Ectodermal cell (in vitro differentiated cells): ENCODE data around the gene VIM.

Experiments used
- H3K27ac ChIP-seq: 2 replicates; pipeline ENCODE4 v1.7.0; 2013; ENCODE audit warnings: mild to moderate bottlenecking, low read depth, low read length; ENCODE audit not compliant: insufficient read depth, poor library complexity, severe bottlenecking
- H3K27me3 ChIP-seq: 2 replicates; pipeline ENCODE4 v1.7.0; 2013; ENCODE audit warnings: mild to moderate bottlenecking, low read length; ENCODE audit not compliant: insufficient read depth, control insufficient read depth, poor library complexity, severe bottlenecking
- H3K36me3 ChIP-seq: one replicate; pipeline ENCODE4 v1.7.0; 2013; ENCODE audit warnings: low read length; ENCODE audit not compliant: control insufficient read depth, insufficient read depth
- H3K4me1 ChIP-seq: one replicate; pipeline ENCODE4 v1.7.0; 2013; ENCODE audit warnings: low read length; ENCODE audit not compliant: control insufficient read depth, insufficient read depth
- H3K4me3 ChIP-seq: 2 replicates; pipeline ENCODE4 v1.7.0; 2013; ENCODE audit warnings: low read depth, low read length, control low read depth; ENCODE audit not compliant: insufficient read depth
- H3K9me3 ChIP-seq: 2 replicates; pipeline ENCODE4 v1.7.0; 2013; ENCODE audit warnings: mild to moderate bottlenecking, low read length, moderate library complexity; ENCODE audit not compliant: control insufficient read depth
- WGBS, 2 experiments: methylation state at CpG; one replicate each; pipeline ENCODE4 v1.1.7; 2013; ENCODE audit warnings: missing lambda C conversion rate in 2 of 2; 5-methylcytosine and 5-hydroxymethylcytosine counted together

The VIM gene

DNA sequence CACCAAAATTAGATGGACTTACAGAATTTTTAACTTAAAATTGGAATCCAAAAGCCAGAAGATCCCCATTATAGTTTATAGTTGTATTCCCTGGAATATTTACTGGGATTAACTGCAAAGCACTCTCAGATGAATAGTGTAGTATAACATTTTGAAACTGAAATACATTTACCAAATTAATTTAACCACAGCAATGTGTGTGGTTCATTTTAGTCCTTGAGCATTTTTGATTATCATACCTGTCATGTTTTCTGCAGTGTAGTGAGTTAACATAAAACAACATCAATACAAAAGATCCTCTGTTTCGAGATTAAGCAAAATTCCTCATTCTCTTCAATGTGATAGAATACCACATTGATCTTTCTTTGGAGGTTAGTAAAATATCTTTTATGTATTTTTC lies 3.7 kb downstream of the VIM start:
- WGBS, 2 experiments = 100% methylated on average over 1 of the region's 1 CpG; no CpG with 5 or more reads in 1 of the 2 experiments
- H3K9me3 ChIP-seq = no peaks in the 10 kb centered on the region
- H3K27ac ChIP-seq = peak overlapping the region; percentile 76
- H3K4me3 ChIP-seq = peak overlapping the region; percentile 94
- peaks cover 11% of the 10 kb centered on the region for H3K4me1 ChIP-seq
- peaks cover 31% of the 10 kb centered on the region for H3K36me3 ChIP-seq
- H3K27me3 ChIP-seq = no peaks in the 10 kb centered on the region

DNA sequence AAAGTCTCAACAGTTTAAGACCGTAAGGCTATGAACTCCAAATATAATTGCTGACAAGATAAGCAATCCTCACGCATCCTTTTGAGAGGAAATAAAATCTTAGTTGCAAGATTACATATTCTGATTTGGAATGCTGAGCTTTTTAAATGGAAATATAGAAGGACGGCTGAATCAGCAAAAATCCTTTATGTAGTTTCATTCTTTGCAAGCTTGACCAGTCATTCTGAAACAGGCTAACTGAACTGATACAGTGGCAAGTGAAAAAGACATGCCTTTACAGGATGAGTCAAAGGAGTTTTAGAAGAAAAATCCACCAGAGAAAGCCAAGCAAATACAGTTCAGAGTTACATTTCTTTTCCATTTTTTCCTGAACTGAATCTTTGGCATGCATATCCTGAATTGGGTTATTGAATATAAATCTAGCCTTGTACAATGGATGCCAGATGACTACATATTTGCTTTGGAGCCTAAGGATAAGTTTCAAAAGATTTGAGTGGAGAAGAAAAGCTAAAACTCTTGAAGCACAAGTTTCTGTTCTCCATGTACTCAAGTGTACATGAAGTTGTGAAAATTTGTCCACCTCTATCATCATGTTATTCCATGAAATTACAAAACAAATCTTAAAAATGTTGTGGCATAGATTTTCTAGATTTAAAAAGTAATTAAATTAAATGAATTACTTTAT lies 4.4 kb downstream of the VIM start:
- Histone ChIP-seq H3K36me3 (peaks cover 32% of the 10 kb centered on the region), H3K4me3 (peak overlapping the region; percentile 94), H3K27ac (no peak overlapping the region), H3K4me1 (peaks cover 5% of the 10 kb centered on the region), H3K9me3 (no peaks in the 10 kb centered on the region), H3K27me3 (no peaks in the 10 kb centered on the region)
- WGBS, 2 experiments = 93 to 97% methylated on average over 3 of the region's 3 CpGs

DNA sequence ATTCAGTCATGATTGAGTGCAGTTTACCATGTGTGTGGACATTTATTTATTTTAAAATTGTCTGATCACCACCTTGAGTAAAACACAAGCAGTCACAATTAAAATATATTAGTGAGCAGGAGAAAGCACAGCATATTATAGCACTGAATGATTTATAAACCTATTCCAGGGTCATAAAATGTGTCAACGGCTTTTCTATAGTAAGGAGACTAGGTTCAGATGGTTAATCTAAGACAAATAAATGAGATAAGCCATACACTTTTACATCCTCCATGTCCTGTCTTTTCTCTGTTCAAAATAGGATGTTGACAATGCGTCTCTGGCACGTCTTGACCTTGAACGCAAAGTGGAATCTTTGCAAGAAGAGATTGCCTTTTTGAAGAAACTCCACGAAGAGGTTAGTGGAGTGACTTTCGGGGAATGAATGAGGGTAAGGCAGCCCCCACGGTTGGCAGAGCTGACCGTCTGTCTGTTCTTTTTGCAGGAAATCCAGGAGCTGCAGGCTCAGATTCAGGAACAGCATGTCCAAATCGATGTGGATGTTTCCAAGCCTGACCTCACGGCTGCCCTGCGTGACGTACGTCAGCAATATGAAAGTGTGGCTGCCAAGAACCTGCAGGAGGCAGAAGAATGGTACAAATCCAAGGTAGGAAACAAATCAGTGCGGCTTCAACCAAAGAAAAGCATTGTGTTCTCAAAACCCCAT lies 5.4 kb downstream of the VIM start:
- Histone ChIP-seq H3K27me3 (no peaks in the 10 kb centered on the region), H3K4me1 (no peaks in the 10 kb centered on the region), H3K9me3 (no peaks in the 10 kb centered on the region), H3K4me3 (no peak overlapping the region), H3K36me3 (peaks cover 32% of the 10 kb centered on the region), H3K27ac (no peak overlapping the region)
- WGBS, 2 experiments = 96% methylated on average over 13 to 14 of the region's 14 CpGs

GRCh38 chr10:17234431-17234945 lies 6.4 kb downstream of the VIM start:
- Histone ChIP-seq H3K27ac (no peak overlapping the region), H3K9me3 (no peaks in the 10 kb centered on the region), H3K27me3 (no peaks in the 10 kb centered on the region), H3K36me3 (peaks cover 32% of the 10 kb centered on the region), H3K4me1 (no peaks in the 10 kb centered on the region), H3K4me3 (no peak overlapping the region)
- 97% methylated on average over 5 of the region's 5 CpGs for WGBS, 2 experiments

DNA sequence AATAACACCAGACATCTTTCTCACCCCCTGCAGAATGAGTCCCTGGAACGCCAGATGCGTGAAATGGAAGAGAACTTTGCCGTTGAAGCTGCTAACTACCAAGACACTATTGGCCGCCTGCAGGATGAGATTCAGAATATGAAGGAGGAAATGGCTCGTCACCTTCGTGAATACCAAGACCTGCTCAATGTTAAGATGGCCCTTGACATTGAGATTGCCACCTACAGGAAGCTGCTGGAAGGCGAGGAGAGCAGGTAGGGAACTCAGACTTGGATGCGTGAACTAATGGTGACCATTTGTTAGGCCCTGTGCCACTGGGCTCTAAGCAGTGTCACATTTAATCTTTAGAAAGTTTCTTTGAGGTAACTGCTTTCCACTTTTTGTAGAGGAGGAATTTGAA lies 7.1 kb downstream of the VIM start:
- no peaks in the 10 kb centered on the region for H3K9me3 ChIP-seq
- no peaks in the 10 kb centered on the region for H3K27me3 ChIP-seq
- H3K27ac ChIP-seq = no peak overlapping the region
- H3K4me1 ChIP-seq = no peaks in the 10 kb centered on the region
- no peak overlapping the region for H3K4me3 ChIP-seq
- H3K36me3 ChIP-seq = peaks cover 32% of the 10 kb centered on the region
- WGBS, 2 experiments = 92 to 93% methylated on average over 8 of the region's 8 CpGs

GRCh38 chr10:17236468-17237148 lies 8.6 kb downstream of the VIM start:
- Histone ChIP-seq H3K4me3 (no peak overlapping the region), H3K9me3 (no peaks in the 10 kb centered on the region), H3K27ac (no peak overlapping the region), H3K27me3 (no peaks in the 10 kb centered on the region), H3K4me1 (no peaks in the 10 kb centered on the region), H3K36me3 (peaks cover 32% of the 10 kb centered on the region)
- WGBS, 2 experiments = 46 to 71% methylated on average over 1 of the region's 1 CpG

GRCh38 chr10:17237149-17237527 lies 9.1 kb downstream of the VIM start:
- no peaks in the 10 kb centered on the region for H3K9me3 ChIP-seq
- no peaks in the 10 kb centered on the region for H3K27me3 ChIP-seq
- H3K4me3 ChIP-seq = no peak overlapping the region
- 91 to 93% methylated on average over 2 to 3 of the region's 5 CpGs for WGBS, 2 experiments
- no peaks in the 10 kb centered on the region for H3K4me1 ChIP-seq
- peaks cover 32% of the 10 kb centered on the region for H3K36me3 ChIP-seq
- H3K27ac ChIP-seq = no peak overlapping the region

GRCh38 chr10:17237915-17238444 lies 9.9 kb downstream of the VIM start:
- Histone ChIP-seq H3K27ac (no peak overlapping the region), H3K4me1 (no peaks in the 10 kb centered on the region)

GRCh38 chr10:17238445-17239291 lies 10.6 kb downstream of the VIM start:
- no peak overlapping the region for H3K27ac ChIP-seq
- no peak overlapping the region for H3K4me3 ChIP-seq
- no peaks in the 10 kb centered on the region for H3K9me3 ChIP-seq
- peaks cover 27% of the 10 kb centered on the region for H3K36me3 ChIP-seq
- WGBS, 2 experiments = 84 to 87% methylated on average over 12 of the region's 12 CpGs
- no peaks in the 10 kb centered on the region for H3K27me3 ChIP-seq
- H3K4me1 ChIP-seq = no peaks in the 10 kb centered on the region

More at GRCh38 chr10:17237915-17238444, 9.9 kb downstream of the VIM start:
- 81 to 92% methylated on average over 3 of the region's 4 CpGs for WGBS, 2 experiments
- H3K27me3 ChIP-seq = no peaks in the 10 kb centered on the region
- no peak overlapping the region for H3K4me3 ChIP-seq
- H3K36me3 ChIP-seq = peaks cover 32% of the 10 kb centered on the region
- H3K9me3 ChIP-seq = no peaks in the 10 kb centered on the region
